Suprapubic skin (tissue), 3 donors: ENCODE data around the gene MAGI1.

Experiments
- POLR2A ChIP-seq, 2 donors: fragments of 450-650 bp; IDR thresholded peaks; one replicate each; pipeline ENCODE4 v1.6.1; 2017; ENCODE audit warnings: antibody characterized with exemption in 2 of 2, mild to moderate bottlenecking in 2 of 2, moderate library complexity in 2 of 2
- TF ChIP-seq, protein P1 (sequence below), 2 donors: fragments of 200-600 bp in 1 of 2; fragments of 450-650 bp in 1 of 2; sonication (generic) in 1 of 2; IDR thresholded peaks; one replicate each; pipeline ENCODE4 v1.5.1; 2016 to 2019; ENCODE audit warnings: antibody characterized with exemption in 2 of 2, mild to moderate bottlenecking in 1 of 2, moderate library complexity in 1 of 2

DNA sequence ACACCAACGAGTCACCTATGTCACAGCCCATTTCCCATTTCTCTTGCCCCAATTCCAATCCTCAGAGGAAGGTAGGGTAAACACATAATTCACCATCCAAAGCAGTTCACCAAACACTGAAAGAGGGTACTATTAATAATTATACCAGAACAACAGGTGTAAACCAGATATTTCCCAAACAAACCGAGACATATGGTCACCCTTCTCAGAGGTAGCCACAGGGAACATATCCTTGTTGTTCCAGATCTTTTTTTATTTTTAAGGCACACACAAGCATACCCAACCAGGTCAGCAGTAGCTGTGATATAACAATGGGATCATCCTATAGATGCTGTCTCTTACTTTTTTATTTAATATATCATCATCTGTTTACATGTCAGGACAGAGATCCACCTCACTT is 24.7 kb downstream of the MAGI1 start:
- TF ChIP-seq POLR2A (IDR thresholded peaks at IDR 0.05) = no peak
- TF ChIP-seq, protein P1, sequence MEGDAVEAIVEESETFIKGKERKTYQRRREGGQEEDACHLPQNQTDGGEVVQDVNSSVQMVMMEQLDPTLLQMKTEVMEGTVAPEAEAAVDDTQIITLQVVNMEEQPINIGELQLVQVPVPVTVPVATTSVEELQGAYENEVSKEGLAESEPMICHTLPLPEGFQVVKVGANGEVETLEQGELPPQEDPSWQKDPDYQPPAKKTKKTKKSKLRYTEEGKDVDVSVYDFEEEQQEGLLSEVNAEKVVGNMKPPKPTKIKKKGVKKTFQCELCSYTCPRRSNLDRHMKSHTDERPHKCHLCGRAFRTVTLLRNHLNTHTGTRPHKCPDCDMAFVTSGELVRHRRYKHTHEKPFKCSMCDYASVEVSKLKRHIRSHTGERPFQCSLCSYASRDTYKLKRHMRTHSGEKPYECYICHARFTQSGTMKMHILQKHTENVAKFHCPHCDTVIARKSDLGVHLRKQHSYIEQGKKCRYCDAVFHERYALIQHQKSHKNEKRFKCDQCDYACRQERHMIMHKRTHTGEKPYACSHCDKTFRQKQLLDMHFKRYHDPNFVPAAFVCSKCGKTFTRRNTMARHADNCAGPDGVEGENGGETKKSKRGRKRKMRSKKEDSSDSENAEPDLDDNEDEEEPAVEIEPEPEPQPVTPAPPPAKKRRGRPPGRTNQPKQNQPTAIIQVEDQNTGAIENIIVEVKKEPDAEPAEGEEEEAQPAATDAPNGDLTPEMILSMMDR (IDR thresholded peaks at IDR 0.05) = no peak
